Ectodermal cell (in vitro differentiated cells): ENCODE results near the gene ADISSP.

Experiments
- H3K27ac ChIP-seq: 2 replicates; pipeline ENCODE4 v1.7.0; 2013; ENCODE audit warnings: mild to moderate bottlenecking, low read depth, low read length; ENCODE audit not compliant: insufficient read depth, poor library complexity, severe bottlenecking
- H3K27me3 ChIP-seq: 2 replicates; pipeline ENCODE4 v1.7.0; 2013; ENCODE audit warnings: mild to moderate bottlenecking, low read length; ENCODE audit not compliant: insufficient read depth, control insufficient read depth, poor library complexity, severe bottlenecking
- H3K36me3 ChIP-seq: one replicate; pipeline ENCODE4 v1.7.0; 2013; ENCODE audit warnings: low read length; ENCODE audit not compliant: control insufficient read depth, insufficient read depth
- H3K4me1 ChIP-seq: one replicate; pipeline ENCODE4 v1.7.0; 2013; ENCODE audit warnings: low read length; ENCODE audit not compliant: control insufficient read depth, insufficient read depth
- H3K4me3 ChIP-seq: 2 replicates; pipeline ENCODE4 v1.7.0; 2013; ENCODE audit warnings: low read depth, low read length, control low read depth; ENCODE audit not compliant: insufficient read depth
- H3K9me3 ChIP-seq: 2 replicates; pipeline ENCODE4 v1.7.0; 2013; ENCODE audit warnings: mild to moderate bottlenecking, low read length, moderate library complexity; ENCODE audit not compliant: control insufficient read depth
- WGBS, 2 experiments: methylation state at CpG; one replicate each; pipeline ENCODE4 v1.1.7; 2013; ENCODE audit warnings: missing lambda C conversion rate in 2 of 2; 5-methylcytosine and 5-hydroxymethylcytosine counted together

Gene ADISSP

DNA sequence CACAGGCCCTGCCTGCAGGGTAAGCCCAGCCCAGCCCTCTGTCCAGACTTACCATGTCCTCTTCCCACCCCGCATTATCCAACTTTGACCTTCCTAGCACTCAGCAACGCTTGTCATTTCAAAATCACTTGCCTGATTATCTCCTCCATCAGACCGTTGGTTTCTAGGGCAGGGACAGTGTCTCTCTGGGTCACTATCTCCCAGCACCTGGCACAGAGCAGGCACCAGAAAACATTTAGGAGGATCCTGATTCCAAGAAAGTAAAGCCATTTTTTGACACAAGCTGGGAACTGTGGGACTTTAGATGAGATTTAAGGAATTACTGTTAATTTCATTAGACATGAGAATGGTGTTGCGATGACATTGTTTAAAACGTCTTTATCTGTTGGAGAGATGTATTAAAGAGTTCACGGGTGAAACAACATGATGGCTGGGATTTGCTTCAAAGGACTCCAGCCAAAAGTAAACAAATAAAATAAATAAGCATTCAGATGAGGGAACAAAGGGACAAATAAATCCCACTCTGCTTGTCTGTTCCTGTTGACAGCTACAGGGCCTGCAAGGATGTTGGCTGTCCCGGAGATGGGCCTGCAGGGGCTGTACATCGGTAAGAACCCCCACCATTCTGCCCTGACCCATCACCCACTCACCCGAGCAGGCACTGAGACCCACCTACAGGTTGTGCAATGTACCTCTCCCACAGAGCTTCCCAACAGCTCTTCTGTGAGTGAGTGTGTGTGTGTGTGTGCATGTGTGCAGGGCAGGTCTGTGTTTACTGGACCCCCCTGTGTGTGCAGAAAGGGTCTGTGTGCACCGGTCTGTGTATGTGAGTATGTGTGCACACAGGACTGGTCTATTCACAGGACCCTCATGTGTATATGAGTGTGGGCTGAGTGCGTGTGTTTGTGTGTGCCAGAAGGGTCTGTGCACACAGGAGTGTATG is 29.2 kb downstream of the ADISSP start:
- no peaks in the 10 kb centered on the region for H3K9me3 ChIP-seq
- WGBS, 2 experiments: 88 to 89% methylated on average over 11 of the region's 11 CpGs
- H3K27me3 ChIP-seq: peaks cover 6% of the 10 kb centered on the region
- H3K27ac ChIP-seq: no peak overlapping the region
- no peak overlapping the region for H3K4me3 ChIP-seq
- H3K4me1 ChIP-seq: peaks cover 3% of the 10 kb centered on the region
- no peaks in the 10 kb centered on the region for H3K36me3 ChIP-seq

DNA sequence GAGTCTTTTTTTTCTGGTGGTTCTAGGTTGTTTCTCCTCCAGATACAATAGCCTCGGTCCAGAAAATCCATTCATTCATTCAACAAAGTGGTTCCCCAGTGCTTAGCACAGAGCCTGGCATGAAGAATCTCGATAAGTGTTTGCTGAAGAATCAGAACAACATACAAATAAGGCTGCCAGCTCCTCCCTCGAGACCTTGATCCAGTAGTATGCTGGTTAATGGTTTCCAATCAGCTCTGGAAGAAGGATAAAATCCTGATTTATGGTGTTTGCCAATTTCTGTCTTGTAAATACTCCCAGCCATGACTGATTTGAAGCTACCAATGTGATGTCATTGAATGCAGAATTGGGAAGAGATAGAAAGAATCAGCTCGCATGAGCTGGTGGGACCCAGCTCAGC is 31.8 kb downstream of the ADISSP start:
- H3K4me3 ChIP-seq: no peak overlapping the region
- peaks cover 31% of the 10 kb centered on the region for H3K27me3 ChIP-seq
- H3K9me3 ChIP-seq: no peaks in the 10 kb centered on the region
- no peaks in the 10 kb centered on the region for H3K36me3 ChIP-seq
- 90 to 91% methylated on average over 4 of the region's 4 CpGs for WGBS, 2 experiments
- H3K27ac ChIP-seq: no peak overlapping the region
- peaks cover 3% of the 10 kb centered on the region for H3K4me1 ChIP-seq

DNA sequence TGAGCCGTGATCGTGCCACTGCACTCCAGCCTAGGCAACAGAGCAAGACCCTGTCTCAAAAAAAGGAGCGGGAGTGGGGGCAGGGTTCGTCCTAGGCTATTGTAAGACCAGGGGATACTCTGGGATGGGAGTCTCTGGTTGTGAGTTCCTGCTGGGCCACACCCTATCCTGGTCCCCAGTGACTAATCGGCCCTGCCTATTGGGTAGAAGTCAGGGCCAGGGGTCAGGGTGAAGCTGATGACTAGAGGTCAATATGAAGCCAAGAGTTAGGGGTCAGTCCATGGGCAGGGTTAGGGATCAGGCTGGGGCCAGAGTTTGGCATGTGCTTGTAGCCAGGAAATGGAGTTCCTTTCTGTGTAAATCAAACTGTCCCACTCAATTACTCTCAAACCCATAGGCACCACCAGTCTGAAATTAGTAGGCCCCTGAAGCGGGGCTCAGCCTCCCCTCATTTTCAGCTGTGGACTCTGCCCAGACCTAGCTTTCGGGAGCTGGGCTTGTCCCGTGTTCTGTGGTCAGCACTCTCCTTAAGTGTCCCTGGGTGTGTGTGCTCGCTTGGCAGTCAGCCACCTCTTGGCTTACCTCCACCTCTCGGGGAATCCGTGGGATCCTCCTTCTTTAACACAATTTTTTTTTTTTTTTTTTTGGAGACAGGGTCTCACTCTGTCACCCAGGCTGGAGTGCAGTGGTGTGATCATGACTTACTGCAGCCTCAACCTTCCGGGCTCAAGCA is 33.3 kb downstream of the ADISSP start:
- Histone ChIP-seq H3K27ac (no peak overlapping the region), H3K4me3 (no peak overlapping the region), H3K36me3 (no peaks in the 10 kb centered on the region), H3K4me1 (peaks cover 3% of the 10 kb centered on the region), H3K27me3 (peaks cover 32% of the 10 kb centered on the region), H3K9me3 (no peaks in the 10 kb centered on the region)
- WGBS, 2 experiments: 74 to 81% methylated on average over 12 of the region's 12 CpGs

DNA sequence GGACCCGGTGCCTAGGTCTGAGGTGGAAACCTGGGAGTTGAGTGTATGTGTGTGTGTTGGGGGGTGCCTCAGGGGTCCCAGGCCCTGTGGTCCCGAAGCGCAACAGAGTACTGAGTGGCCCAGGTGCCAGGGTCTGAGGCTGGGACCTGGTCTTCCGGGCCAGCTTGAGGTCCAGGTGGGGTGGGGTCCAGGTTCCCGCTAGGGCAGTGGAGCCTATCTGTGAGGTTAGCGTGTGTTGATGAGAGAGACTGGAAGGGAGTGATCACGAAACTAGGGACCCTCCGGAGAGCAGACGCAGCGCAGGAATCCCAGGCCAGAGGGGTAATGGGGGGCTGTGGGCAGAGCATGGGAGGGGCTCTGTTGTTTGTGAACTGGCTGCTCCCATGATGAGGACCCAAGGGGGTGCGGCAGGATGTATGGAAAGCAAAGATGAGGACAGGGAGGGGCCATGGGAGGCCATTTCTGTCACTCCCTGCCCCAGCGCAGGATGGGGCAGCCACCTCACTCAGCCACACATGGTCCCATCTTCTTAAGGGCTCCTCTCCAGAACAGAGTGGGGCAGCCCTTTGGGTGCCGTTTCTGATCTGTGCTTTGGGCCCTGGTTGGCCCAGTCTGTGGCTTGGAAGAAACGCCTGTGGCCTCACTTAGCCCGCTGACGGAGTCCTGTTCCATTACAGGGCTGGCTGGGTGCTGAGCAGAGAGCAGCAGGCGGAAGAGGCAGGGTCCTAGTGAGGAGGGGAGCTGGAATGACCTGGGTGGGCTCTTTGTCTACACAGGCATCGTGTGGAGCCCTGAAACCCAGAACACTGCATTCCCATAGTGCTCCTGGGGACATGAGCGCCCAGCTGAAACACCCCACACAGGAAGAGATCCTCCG is 34.2 kb downstream of the ADISSP start:
- H3K36me3 ChIP-seq: no peaks in the 10 kb centered on the region
- WGBS, 2 experiments: 91 to 92% methylated on average over 20 of the region's 20 CpGs
- peak overlapping the region; percentile 10 for H3K4me3 ChIP-seq
- H3K27ac ChIP-seq: no peak overlapping the region
- peaks cover 3% of the 10 kb centered on the region for H3K4me1 ChIP-seq
- no peaks in the 10 kb centered on the region for H3K9me3 ChIP-seq
- H3K27me3 ChIP-seq: peaks cover 32% of the 10 kb centered on the region

DNA sequence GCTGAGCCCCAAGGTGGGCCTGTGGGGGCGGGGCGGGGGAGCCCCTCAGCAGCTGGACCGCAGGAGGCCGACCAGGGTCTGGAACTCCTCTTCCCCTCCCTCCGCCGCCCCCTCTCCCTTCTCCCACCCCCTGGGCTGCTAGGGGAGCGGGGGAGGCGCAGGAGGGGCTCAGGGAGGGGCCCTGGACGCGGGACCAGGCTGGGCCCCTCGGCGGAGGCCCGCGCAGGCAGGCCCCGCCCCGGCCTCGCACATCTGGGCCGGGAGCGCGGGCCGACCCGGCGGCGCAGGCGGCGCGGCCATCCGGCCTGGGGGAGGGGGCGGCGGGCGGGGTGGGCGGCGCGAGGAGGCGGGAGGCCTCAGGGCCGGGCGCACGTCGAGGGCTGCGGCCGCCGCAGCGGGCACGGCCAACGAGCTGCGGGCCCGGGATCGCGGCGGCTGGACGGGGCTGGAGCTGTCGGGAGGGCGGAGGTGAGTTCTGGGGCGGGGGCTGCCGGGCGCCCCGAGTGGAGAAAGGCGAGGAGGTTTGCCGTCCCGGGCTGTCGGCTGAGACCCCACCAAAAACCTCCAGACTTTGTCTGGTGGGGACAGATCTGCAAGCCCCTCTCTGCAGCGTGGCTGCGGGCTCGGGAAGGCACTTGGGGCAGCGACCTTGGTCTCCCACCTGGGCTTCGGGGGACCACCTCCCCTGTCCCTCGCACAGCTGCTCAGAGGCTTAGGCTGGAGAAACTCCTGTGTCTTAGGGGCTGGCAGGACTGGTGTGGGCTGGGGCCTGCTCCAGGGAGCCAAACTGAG is 35.0 kb downstream of the ADISSP start, which contains the start of gene HSPA12B:
HSPA12B (plus strand) TSS at position 359 of the 792 bp plus-strand sequence. CDS start 5,990 bp downstream, outside the sequence.
- Histone ChIP-seq H3K36me3 (no peaks in the 10 kb centered on the region), H3K27ac (no peak within 1 kb of the TSS), H3K9me3 (no peaks in the 10 kb centered on the region), H3K27me3 (peaks cover 34% of the 10 kb centered on the region), H3K4me1 (peaks cover 3% of the 10 kb centered on the region), H3K4me3 (peak within 1 kb of the TSS; percentile 10)
- WGBS, 2 experiments: 14% methylated on average over 67 of the region's 67 CpGs

DNA sequence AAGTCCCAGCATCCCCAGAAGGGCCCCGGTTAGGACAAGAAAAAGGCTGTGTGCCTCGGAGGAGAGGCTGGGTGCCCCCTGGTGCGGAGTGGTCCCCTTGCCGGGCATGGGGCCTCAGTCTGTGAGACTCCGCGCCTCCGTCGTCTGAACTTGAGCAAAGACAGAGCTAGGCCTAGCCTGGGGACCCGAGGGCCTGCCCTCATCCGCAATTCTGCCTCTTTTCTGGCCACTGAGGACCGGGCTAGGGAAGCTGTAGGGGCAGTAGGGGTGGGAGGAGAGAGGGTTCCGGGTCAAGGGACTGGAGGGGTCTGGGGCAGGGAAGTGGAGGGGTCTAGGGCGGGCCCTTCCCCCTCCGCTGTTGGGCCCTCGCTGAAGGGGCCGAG is 35.6 kb downstream of the ADISSP start:
- Histone ChIP-seq H3K4me1 (peaks cover 3% of the 10 kb centered on the region), H3K27ac (no peak overlapping the region), H3K4me3 (no peak overlapping the region), H3K9me3 (no peaks in the 10 kb centered on the region), H3K27me3 (peaks cover 36% of the 10 kb centered on the region), H3K36me3 (no peaks in the 10 kb centered on the region)
- WGBS, 2 experiments: 68 to 69% methylated on average over 16 of the region's 16 CpGs

DNA sequence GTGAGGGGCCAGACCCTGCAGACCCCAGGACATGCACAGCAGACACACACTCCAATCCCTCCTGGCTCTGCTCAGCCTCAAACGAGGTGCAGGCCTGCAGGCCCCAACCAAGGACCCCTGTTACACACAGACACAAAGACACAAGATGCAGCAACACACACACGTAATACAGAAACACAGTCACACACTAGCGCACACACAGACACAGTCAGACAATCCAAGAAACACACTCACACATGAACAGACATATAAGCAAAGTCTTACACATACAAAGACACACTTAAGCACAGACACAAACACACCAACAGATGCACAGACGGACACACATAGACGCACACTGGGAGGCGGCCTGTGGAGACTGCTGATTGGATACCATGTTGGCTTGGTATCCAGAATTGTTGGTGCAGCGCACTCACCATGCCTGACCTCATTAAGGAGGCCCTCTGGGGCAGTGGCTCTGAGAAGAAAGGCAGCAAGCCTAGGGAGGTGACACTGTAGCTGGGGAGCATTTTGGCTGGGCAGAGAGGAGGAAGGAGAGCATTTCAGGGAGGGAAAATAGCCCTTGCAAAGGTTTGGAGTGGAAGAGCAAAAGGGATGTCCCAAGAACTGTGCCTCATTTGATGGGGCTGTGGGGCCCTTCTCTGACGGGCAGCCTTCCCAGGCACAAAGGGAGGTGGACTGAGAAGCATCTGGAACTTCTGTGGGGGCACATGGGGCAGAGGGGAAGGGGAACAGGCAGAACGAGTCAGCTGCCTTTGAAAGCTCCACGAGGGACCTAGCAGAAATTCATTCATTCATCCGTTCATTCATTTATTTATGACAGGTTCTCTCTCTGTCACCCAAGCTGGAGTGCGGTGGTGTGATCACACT is 36.5 kb downstream of the ADISSP start:
- Histone ChIP-seq H3K36me3 (no peaks in the 10 kb centered on the region), H3K9me3 (no peaks in the 10 kb centered on the region), H3K4me3 (no peak overlapping the region), H3K4me1 (peaks cover 3% of the 10 kb centered on the region), H3K27me3 (peaks cover 36% of the 10 kb centered on the region), H3K27ac (no peak overlapping the region)
- 91 to 93% methylated on average over 12 of the region's 12 CpGs for WGBS, 2 experiments

DNA sequence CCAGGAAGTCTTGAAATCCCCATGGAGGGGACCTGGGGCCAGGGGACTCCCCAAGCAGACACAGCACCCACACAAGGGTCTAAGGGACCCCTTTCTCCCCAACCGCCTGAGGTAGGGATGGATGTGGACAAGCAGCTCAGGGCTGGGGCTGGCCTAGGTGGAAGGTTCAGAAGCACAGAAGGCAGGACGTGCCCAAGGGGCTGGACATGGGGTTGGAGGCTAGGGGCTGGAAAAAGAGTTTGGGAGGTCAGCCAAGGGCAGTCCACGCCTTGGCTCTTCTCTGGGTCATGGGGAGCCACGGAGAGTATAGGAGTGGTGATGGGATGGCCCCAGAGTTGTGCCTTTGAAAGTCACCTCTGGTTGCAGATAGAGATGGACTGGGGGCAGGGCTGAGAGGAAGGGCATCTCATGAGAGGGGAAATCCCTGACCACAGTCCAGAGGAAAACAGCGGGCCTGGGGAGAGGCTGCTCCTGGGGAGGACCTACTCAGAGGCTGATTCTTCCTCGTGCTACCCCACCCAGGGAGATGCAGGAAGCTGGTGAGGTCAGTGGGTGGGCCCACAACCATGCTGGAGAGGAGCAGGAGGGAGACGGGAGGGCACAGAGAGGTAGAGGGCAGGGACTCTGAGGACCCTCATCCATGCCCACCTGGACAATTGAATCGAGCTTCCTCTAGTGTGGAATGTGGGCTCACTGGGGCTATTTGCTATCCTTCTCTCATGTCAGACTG is 37.6 kb downstream of the ADISSP start:
- H3K4me1 ChIP-seq: peaks cover 3% of the 10 kb centered on the region
- H3K36me3 ChIP-seq: no peaks in the 10 kb centered on the region
- 87 to 90% methylated on average over 8 of the region's 8 CpGs for WGBS, 2 experiments
- H3K27ac ChIP-seq: no peak overlapping the region
- H3K4me3 ChIP-seq: no peak overlapping the region
- no peaks in the 10 kb centered on the region for H3K9me3 ChIP-seq
- H3K27me3 ChIP-seq: peaks cover 36% of the 10 kb centered on the region
